ENCODE data around the gene PJVK. TPM values are rescaled to one million over a fixed set of nuclear protein-coding genes. Genes with fewer than 3 reads are reported as not detected.

The PJVK gene
- total RNA-seq, 4 donors from 2014 or later = 5.3 to 8.8 (median 6.9) TPM

- TF ChIP-seq CTCF (IDR thresholded peaks at IDR 0.05; ENCODE audit: low read depth) = no peak
Observed at GRCh38 chr2:178484245-178485041, 33.3 kb downstream of the PJVK start.

DNA sequence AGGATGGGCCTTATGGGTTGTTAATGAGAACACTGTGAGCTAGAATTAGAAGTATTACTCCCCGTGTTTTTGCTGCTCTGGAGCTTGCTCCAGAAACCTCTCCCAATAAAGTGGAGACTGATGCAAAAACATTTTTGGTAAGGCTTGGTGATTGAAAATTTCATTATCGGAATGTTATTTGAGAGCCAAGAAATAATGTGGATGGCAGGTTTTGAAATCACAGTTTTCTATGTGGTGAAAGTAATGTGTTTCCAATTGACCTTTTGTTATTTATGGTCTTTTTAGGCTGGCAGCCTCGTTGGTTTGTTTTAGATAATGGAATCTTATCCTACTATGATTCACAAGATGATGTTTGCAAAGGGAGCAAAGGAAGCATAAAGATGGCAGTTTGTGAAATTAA is 34.2 kb downstream of the PJVK start:
- TF ChIP-seq CTCF (IDR thresholded peaks at IDR 0.05; ENCODE audit: low read depth) = no peak

GRCh38 chr2:178491612-178492011 is 40.4 kb downstream of the PJVK start:
- TF ChIP-seq CTCF (IDR thresholded peaks at IDR 0.05; ENCODE audit: low read depth) = no peak

DNA sequence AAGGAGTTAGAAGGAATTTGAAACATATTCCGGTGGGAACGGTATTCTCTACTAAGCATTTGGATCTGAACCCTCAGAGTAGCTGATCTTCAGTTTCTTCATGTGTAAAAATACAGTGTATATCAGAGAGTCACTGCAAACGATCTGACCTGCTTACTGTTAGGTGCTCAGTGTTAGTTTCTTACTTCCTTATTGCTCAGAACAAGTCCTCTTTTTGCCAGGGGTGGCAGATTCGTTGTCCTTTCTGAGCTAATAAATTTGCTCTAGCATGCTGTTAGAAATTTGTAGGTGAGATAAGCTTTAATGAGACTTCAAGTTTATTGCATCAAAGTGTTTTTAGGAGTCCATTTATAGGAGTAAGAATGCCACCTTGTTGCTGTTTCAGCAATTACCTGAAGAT is 44.9 kb downstream of the PJVK start:
- no peak for TF ChIP-seq CTCF (IDR thresholded peaks at IDR 0.05; ENCODE audit: low read depth)

- no peak for TF ChIP-seq CTCF (IDR thresholded peaks at IDR 0.05; ENCODE audit: low read depth)
Observed at GRCh38 chr2:178498137-178498536, 47.0 kb downstream of the PJVK start.

DNA sequence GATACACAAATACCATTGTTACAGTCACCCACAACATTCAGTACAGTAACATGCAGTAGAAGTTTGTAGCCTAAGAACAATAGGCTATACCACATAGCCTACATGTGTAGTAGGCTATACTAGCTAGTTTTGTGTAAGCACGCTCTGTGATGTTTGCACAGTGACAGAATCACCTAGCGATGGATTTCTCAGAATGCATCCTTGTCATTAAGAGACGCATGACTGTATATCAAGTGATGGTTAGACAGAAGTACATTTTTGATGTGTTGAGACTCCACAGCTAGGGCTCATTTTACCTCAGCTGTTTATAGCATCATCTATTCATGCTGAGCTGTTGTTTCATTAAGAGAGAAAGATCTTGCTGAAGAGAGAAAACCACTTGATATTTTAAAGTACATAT is 48.5 kb downstream of the PJVK start:
- no peak for TF ChIP-seq CTCF (IDR thresholded peaks at IDR 0.05; ENCODE audit: low read depth)

GRCh38 chr2:178502751-178503150 is 51.6 kb downstream of the PJVK start:
- TF ChIP-seq CTCF (IDR thresholded peaks at IDR 0.05; ENCODE audit: low read depth) = no peak
